Measurements from ENCODE around the gene PROKR2.

The PROKR2 gene

DNA sequence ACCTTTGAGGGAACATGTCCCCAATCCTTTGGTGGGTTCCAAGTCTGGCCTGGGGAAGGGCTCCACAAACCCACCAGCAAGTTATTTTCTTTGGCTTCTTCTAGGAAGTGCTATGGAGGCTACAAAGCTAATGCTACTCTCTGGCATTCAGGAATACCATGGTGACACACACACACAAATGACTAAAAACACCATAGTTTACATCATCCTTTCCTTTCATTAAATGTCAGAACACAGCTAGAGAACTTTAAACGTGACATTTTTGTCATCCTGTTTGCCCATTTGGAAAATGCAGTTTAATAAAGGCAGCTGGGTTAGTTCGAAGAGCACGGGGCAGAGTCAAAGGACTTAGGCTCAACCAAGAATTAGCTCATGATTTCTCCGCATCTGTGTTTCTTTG lies 40.2 kb upstream of the PROKR2 start:
- TF ChIP-seq, protein P1, sequence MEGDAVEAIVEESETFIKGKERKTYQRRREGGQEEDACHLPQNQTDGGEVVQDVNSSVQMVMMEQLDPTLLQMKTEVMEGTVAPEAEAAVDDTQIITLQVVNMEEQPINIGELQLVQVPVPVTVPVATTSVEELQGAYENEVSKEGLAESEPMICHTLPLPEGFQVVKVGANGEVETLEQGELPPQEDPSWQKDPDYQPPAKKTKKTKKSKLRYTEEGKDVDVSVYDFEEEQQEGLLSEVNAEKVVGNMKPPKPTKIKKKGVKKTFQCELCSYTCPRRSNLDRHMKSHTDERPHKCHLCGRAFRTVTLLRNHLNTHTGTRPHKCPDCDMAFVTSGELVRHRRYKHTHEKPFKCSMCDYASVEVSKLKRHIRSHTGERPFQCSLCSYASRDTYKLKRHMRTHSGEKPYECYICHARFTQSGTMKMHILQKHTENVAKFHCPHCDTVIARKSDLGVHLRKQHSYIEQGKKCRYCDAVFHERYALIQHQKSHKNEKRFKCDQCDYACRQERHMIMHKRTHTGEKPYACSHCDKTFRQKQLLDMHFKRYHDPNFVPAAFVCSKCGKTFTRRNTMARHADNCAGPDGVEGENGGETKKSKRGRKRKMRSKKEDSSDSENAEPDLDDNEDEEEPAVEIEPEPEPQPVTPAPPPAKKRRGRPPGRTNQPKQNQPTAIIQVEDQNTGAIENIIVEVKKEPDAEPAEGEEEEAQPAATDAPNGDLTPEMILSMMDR (IDR thresholded peaks at IDR 0.05; ENCODE audit: control insufficient read depth, extremely low read depth, insufficient read depth) = no peak
- H3K4me3 ChIP-seq (ENCODE audit: low read depth, low read length) = no peak overlapping the region

DNA sequence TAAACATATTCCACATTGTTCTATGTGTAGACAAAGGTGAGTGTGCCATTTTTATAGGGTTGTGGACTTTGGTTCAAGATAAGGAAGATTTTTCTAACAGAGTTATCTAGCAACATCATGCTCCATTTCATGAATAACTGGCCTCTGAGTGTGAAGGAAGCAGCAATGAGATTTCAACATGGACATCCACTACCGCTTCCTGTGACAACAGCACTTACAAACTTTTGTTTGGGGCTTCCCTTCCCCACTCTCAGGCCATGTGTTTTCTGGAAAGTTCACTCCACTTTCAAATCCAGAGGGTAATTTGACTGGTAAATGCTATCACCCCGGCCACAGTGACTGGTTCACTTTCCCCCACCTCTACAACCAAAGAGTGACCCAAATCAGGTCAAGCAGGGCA lies 38.1 kb upstream of the PROKR2 start:
- no peak for DNase-seq (ENCODE audit: low read depth)
- H3K4me3 ChIP-seq (ENCODE audit: low read depth, low read length) = no peak overlapping the region
- TF ChIP-seq, protein P1 (IDR thresholded peaks at IDR 0.05; ENCODE audit: control insufficient read depth, extremely low read depth, insufficient read depth) = no peak

More for the DNA sequence above, 40.2 kb upstream of the PROKR2 start:
- DNase-seq (ENCODE audit: low read depth) = no peak

DNA sequence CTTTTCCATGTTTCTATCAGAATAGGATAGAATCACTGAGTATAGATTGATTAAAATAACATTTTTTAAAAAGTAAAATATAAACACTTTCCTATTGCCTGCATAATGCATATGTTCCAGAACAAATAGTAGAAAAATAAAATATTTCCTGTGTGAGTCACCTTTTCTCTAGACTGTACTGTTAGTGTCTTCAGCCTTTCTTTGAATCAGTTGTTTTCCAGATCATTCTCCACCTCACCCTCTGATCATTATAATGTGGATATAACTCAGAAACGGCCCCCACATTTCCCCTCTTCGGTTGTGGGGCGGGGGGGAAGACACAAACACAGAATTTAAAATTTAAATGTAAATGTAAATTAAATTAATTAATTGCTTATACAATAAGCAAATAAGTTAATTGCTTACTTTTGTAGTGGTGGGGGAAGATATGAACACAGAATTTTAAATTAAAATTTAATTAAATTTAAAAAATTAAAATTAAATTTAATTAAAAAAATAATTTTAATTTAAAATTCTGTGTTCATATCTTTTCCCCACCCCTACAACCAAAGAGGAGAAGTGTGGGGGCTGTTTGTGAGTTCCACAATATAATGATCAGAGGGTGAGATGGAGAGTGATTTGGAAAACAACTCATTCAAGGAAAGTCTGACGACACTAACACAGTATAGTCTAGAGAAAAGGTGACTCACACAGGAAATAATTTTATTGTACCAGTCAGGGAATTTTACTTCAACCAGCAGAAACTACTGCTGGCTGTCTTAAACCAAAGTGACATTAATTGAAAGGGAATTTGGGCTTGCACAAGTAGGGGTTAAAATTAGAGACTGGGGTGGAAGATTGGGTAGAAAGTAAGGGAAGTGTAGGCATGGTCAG lies 37.1 kb upstream of the PROKR2 start:
- H3K4me3 ChIP-seq (ENCODE audit: low read depth, low read length) = no peak overlapping the region
- TF ChIP-seq, protein P1 (IDR thresholded peaks at IDR 0.05; ENCODE audit: control insufficient read depth, extremely low read depth, insufficient read depth) = no peak
- no peak for DNase-seq (ENCODE audit: low read depth)

DNA sequence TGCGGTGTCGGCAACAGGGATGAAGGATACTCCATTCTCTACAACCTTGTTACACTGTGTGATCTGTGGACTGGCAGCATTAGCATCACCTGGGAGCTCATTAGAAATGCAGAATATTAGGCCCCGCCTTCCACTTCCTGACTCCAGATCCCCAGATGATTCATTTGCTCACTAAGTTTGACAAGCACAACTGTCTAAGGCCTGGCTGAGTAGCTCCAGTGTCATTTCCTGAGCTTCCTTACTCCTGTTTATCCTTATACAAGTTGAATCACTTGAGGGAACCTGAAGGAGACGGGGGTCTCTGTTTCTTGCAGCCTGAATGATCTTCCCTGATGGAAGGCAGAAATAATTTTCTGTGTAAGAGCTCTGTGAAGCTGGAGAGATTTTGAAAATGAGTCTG lies 32.7 kb upstream of the PROKR2 start:
- H3K4me3 ChIP-seq (ENCODE audit: low read depth, low read length) = no peak overlapping the region
- TF ChIP-seq, protein P1 (IDR thresholded peaks at IDR 0.05; ENCODE audit: control insufficient read depth, extremely low read depth, insufficient read depth) = no peak
- DNase-seq (ENCODE audit: low read depth) = no peak

DNA sequence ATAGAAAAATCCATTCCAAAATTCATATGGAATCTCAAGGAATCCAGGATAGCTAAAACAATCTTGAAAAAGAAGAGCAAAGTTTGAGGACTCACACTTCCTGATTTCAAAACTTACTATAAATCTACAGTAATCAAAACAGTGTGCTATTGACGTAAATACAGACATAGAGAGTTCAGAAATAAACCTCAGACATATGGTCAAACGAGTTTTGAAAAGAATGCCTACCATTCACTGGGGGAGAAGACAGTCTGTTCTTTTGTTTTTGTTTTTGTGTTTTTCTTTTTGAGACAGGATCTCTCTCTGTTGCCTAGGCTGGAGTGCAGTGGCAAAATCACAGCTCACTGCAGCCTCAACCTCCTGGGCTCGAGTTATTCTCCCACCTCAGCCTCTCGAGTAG lies 25.3 kb upstream of the PROKR2 start:
- TF ChIP-seq, protein P1 (IDR thresholded peaks at IDR 0.05; ENCODE audit: control insufficient read depth, extremely low read depth, insufficient read depth) = no peak
- no peak for DNase-seq (ENCODE audit: low read depth)
- H3K4me3 ChIP-seq (ENCODE audit: low read depth, low read length) = no peak overlapping the region

DNA sequence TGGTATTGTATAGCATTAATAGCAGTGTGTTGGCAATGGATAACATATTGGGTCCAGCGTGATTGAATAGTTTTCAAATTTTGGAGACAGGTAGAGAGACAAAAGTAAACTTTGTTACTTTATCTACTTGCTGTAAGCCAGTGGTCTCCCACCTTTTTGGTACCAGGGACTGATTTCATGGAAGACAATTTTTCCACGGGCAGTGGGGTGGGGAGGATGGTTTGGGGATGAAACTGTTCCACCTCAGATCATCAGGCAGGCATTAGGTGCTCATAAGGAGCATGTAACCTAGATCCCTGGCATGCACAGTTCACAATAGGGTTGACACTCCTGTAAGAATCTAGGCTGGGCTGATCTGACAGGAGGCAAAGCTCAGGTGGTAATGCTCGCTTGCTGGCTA lies 14.6 kb upstream of the PROKR2 start:
- TF ChIP-seq, protein P1 (IDR thresholded peaks at IDR 0.05; ENCODE audit: control insufficient read depth, extremely low read depth, insufficient read depth) = no peak
- no peak overlapping the region for H3K4me3 ChIP-seq (ENCODE audit: low read depth, low read length)
- DNase-seq (ENCODE audit: low read depth) = no peak

DNA sequence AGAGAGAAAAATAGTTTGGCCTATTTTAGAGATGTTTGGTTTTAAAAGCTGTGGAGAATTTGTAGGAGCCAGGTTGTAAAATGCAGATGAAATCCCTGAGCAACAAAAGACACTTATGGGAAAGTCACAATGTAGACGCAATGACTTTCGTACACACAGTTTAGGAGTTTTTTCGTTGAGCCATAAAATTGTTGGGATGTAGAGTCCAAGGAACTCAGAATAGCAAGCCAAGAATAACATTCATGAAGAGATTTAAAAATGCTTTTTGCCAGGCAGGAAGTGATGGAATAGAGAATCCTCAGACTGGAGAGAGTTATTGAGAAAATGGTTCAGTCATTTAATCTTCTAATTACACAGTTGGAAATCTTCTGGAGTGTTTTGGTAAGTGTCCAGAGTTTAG lies 11.5 kb upstream of the PROKR2 start:
- DNase-seq (ENCODE audit: low read depth) = no peak
- TF ChIP-seq, protein P1 (IDR thresholded peaks at IDR 0.05; ENCODE audit: control insufficient read depth, extremely low read depth, insufficient read depth) = no peak
- H3K4me3 ChIP-seq (ENCODE audit: low read depth, low read length) = no peak overlapping the region
